ENCODE data around the gene ASCL1.

Gene ASCL1

DNA sequence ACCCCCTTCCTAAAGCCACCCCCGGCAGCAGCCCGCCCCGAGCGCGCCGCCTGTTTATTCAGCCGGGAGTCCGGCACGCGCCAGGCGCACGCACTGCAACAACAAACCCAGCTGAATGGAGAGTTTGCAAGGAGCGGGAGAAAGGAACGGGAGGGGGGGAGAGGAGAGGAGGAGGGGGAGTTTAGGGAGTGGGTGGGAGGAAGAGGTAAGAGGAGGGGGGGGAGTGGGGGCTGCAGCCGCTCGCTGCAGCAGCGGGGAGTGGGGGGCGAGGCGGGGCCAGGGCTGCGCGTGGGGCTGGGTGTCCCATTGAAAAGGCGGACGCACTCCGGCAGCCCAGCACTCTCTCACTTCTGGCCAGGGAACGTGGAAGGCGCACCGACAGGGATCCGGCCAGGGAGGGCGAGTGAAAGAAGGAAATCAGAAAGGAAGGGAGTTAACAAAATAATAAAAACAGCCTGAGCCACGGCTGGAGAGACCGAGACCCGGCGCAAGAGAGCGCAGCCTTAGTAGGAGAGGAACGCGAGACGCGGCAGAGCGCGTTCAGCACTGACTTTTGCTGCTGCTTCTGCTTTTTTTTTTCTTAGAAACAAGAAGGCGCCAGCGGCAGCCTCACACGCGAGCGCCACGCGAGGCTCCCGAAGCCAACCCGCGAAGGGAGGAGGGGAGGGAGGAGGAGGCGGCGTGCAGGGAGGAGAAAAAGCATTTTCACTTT is at the start of gene ASCL1:
TSS of gene ASCL1 (plus strand) at position 336 of the 712 bp plus-strand sequence. CDS start 571 bp downstream, outside the sequence.
- no peak for DNase-seq (ENCODE audit: low read depth)

DNA sequence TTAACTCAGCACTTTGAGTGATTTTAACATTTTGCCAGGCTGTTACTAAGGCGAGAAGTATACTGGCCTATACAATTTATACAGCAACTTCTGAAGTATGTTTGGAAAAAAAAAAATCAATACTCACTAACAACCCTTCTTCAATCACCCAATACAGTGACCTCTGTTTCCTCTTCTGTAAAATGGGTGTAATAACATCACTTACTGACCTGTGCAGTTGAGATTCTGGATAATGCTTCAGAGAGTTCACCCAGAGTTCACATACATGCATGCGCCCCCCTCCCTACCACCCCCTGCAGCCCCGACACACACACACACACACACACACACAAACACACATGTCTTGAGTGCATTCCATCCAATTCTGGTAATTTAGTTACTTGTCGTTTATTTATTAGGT is 49.6 kb upstream of the ASCL1 start:
- no peak for DNase-seq (ENCODE audit: low read depth)

DNA sequence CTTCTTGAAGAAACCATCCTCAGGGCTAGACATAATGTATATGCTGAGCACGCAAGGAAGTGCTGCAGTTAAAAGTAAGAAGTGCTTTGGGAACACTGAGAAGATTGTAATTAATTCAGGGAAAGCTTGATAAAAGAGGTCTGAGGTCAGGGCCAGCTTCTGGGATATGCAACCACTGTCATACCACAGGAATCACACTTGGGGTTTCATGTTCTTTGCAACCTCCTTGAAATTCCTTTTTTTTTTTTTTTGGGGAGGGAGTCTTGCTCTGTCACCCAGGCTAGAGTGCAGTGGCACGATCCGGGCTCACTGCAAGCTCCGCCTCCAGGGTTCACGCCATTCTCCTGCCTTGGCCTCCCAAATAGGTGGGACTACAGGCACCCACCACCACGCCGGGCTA is 47.3 kb upstream of the ASCL1 start:
- no peak for DNase-seq (ENCODE audit: low read depth)

DNA sequence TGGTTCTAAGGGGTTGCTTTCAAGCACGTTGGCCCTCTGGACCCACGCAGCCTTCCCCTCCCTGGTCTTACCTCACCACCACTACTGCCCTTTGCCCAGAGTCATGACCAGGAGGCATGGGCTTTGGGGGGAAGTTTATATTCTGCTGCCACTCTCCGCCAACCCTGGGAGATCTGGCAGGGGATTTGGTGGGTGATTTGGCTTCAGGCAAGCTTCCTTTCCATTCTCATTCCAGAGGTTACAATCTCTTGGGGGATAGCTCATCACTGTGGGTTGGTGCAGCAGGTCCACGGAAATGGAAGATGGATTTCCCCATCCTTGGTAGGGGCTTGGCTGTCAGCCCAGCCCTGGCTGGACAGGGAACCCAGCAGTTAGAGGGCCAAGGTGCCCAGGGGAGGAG is 46.7 kb upstream of the ASCL1 start:
- DNase-seq (ENCODE audit: low read depth) = no peak

DNA sequence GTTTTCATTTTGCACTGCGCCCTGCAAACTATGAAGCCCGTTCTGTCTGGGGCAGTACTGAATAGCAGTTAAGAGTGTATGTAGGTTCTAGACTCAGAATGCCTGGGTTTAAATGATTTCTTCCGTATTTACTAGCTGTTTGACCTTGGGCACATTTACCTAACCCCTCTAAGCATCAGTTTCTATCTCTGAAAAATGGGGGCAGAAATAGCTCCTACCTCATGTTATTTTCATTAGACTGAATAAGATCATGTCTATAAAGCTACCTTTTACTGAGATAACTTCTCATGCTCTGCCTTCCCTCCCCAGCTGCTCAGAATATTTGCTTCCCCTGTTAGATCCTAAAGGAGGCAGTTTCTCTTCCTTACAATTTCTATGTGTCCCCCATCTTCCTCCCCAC is 46.2 kb upstream of the ASCL1 start:
- DNase-seq (ENCODE audit: low read depth) = no peak

DNA sequence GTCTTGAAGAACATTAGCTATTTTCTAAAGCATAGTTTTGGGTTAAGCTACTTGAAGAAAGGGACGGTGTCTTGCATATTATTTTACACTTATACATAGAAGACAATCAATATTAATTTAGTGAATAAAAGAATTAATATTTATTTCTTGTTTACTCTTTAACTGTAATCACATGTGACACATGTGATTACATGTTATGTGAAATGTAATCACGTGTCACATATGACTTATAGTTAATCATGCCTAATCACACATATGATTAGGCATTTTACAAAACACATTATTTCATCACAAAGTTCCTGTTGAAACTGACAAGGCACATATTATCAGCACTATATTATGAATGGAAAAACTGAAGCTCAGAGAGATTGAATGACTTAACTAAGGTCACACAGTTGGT is 45.2 kb upstream of the ASCL1 start:
- DNase-seq (ENCODE audit: low read depth) = no peak

DNA sequence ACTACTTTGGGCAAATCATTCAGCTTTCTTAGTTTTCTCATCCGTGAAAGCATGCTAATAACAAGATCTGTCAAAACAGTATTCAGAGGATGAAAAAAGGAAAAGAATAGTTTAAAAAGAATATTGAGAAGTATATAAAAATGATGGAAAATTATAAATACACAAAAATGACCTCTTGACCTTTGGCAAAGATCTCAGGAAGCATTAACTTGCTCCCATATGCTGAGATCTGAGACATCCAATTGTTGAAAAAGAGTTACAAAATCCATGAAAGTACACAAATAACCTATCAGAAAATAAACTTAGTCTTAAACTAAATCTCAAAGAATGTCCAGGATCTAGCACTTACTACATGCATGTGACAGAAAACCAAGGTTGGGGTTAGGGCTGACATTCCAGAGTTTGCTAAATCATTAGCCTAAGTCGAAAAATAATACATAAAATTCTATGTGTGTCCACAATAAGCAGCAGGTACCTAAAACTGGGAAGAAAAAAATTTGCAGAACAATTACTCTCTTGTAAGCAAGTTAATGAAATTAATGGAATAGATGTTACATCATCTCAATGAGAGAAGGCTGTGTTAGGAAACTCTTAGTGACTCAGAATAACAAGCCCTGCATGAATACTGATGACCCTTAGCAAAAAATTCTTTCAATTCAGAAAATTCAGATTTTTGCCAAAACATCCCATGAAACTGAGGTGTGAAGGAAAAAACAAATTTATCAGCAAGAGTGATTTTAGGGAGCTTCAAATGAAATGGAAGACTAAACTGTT is 43.8 kb upstream of the ASCL1 start:
- no peak for DNase-seq (ENCODE audit: low read depth)

DNA sequence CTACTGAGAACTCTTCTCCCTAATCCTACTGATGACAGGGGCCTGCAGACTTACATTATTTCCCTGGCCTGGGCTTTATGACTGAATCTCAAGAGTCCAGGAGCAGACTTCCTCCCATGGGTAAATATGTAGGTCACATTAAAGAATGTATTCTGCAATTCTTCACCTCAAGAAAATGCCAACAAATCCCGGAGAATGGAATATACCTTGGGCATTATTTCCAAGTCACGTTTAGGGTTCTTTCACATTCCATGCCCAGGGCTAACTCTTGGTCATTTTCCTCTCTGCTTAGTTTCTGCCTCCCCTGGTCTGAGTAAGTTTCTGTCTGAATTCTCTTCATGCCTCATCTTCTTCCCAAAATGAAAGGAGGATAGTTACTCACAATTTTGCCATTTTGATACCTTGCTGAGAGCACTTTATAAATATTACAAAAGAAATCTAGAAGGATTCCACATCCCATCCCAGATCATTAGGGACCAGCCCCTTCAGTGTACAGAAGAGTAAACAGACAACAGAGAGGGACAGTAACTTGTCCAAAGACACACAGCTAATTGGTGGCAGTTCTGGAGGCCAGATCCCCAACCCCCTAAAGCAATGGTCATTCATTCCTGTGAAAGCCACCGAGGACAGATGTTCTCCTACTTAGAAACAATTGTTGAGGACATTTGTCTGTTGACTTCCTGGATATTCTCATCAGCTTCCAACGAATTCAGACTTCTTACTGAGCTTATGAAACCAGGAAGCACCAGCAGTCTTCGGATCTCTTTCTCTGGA is 41.0 kb upstream of the ASCL1 start:
- no peak for DNase-seq (ENCODE audit: low read depth)

DNA sequence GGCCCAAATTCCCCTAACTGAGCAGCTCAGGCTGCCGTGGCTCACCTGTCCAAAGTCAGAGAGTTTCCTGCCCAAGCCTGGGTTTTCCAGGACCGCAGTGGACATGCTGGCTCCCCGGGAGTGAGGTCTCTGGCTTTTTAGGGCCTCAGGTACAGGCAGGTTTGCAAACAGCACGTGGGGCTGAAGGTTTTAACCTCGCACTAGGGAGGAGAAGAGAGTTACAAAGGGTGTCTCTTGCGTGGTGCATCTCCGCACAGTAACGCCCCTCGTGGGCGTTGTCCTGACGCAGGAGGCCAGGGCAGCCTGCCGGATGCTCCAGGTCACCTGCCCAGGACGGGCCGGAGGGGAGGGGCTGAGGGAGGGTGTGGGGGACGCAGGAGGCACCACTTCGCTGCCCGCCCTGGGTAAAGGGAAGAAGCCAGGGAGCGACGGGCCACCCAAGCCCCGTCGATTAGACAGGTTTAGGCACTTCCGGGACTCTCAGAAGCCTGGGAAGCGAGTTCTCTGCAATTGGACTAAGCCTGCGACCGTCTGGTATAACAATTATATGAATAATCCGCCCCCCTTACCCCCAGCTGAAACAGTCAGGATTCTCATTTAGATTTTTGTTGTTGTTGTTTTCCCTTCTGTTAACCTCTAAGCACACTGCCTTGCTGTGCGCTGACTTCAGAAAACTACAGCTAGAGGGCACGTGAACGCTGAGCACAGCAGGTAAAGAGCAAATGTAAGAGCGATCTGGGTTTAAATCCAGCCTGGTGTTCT is 40.3 kb upstream of the ASCL1 start, which contains the start of gene PAH:
TSS of gene PAH (minus strand) at position 219 of the 762 bp plus-strand sequence. CDS start at position 105, 114 bp downstream.
- no peak for DNase-seq (ENCODE audit: low read depth)

DNA sequence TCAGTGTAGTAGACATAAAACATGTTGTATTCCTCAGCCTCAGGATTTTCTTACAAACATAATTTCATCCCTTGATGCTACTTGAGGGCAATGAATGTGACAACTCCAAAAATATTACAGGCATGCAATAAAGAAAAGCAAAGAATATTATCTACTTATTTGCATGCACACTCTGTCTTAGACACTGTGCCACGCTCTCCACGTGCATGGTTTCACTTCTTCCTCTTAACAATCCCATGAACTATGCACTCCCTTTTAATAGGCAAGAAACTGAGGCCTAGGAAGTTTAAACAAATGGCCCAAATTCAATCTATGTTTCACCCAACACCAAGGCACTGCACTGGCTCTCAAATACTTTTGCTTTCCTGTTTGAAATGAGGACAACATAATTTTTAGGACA is 38.6 kb upstream of the ASCL1 start:
- DNase-seq (ENCODE audit: low read depth) = no peak

DNA sequence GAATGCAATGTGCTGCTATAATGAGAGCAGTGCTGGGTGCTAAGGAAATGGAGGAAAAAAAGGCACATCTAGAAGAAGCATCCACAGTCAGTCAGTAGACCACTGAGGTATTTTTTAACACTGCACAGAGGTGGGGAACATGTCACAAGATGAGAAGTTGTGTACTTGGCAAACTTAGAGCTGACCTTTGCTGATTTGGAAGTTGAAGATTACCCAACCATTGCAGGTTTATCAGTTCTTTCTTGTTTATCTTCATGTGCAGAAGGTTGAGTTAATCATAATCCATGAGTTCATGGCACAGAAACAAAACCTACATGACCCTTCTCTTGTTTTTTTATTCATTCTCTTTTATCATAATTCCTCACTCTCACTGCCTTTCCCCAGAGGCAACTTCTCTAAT is 37.2 kb upstream of the ASCL1 start:
- DNase-seq (ENCODE audit: low read depth) = no peak

DNA sequence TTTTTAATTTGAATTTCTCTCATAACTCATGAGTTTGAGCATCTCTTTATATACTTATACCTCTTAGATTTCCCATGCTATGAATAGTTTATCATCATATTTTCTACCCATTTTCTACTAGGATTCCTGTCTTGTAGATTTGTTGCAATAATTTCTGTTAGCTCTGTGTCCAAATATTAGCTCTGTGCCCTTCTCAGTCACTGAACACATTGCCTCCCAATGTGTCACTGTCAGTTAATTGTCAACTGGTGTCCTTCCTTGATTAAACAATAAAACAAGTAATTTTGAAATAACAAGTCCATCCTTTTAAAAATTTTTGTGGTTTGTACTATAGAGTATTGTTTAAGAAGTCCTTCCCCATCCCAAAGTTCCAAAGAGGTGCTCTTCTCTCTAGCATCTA is 36.2 kb upstream of the ASCL1 start:
- no peak for DNase-seq (ENCODE audit: low read depth)

DNA sequence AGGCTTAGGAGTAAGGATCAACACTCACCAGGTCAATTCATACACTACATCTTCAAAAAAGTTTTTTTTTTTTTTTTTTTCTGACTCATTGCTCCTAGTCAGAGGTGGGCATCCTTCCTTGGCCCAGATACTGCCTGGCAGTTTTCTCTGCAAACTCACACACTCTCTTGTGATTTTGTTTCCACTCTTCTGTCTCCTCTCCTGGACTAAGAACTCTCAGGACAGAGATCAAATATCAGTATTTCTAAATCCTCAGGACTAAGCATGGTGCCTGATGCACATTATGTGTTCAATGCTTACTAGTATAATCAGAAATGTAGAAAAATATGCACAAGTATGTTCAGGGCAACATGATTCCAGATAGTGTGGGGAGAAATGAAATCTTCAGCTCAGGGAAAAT is 30.3 kb upstream of the ASCL1 start:
- DNase-seq (ENCODE audit: low read depth) = no peak

DNA sequence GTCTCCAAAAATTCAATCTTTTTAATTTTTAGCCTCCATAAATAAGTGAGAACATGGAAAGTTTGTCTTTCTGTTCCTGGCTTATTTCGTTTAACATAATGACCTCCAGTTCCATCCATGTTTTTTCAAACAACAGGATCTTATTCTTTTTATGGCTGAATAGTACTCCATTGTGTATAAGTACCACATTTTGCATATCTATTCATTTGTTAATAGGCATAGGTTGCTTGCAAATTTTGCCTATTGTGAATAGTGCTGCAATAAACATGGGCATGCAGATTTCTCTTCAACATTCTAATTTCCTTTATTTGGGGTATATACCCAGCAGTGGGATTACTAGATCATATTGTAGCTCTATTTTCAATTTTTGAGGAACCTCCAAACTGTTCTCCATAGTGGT is 24.3 kb upstream of the ASCL1 start:
- DNase-seq (ENCODE audit: low read depth) = no peak

DNA sequence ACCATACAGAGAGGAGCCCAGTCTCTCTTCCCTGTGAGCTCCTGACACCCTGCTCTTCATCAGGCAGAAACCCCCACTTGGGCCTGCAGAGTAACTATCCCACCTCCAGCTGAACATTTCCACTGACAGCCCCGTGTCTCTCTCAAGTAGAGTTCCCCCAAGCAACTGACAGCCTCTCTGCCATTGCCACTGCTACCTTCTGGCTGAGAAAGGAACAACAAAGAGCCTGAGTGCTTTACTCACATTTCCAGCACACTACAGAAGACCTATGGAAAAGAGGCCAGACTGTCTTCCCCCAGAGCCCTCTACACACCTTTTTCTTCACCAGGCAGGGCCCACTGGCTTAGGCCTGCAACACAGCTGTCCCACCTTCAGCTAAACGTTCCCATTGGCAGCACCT is 18.4 kb upstream of the ASCL1 start:
- no peak for DNase-seq (ENCODE audit: low read depth)

DNA sequence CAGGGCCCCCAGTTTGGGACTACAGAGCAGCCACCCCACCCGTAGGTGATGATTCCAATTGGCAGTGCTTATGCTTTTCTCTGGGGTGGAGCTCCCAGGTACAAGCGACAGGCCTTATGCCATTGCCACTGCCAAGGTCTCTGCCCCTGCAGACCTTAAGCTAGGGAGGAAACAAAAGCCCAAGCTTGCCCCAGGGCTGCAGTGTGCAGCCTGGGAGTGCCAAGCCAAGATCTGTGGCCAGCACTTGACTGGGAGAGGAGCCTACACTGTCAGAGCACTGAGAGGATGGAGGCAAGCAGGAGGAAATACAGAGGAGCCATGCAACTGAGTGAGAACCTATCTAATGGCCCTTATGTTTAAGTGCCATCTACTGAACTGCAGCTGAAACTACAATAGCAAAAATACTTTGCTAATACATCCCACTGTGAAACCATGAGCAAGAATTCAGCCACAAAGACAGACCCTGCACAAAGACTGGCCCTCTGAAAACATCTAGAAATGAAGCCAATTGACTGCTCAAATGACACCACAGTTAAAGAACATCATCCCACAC is 17.7 kb upstream of the ASCL1 start:
- no peak for DNase-seq (ENCODE audit: low read depth)

DNA sequence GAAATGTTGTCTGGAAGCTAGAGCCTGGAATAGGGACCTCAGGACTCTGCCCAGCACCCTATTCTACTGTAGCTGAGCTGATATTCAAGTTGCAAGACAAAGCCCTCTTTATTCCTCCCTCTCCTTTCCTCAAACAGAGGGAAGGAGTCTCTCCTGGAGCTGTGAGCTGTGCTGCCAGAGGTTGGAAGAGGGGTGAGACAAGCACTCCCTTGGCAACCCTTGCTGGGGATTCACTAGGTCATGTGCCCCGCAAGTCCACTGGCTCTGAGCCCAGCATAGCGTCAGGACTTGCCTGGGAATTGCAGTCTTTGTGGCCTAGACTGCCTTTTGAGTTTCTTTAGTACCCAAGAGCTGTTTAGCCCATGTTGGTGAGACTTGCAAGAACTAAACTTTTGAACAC is 11.4 kb upstream of the ASCL1 start:
- no peak for DNase-seq (ENCODE audit: low read depth)

DNA sequence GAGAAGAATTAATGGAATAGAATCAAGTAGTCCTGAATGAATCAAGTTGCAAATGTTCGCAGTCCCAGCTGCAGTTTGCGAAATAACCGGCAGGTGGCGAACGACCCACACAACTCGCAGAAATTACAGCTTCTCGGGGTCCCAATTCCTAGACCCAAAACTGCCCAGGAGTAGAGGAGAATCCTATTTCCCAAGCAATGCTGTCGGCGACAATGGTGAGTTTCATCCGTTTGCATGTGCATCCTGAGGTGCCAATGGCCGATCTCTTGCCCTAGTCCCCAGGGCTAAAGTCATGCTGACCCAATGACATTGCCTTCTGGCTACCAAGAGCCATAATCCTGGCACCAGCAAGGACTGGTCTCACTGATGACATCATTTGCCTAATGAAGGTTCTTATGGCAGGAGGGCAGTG is 8.5 kb upstream of the ASCL1 start:
- DNase-seq (ENCODE audit: low read depth) = peak; percentile 41

DNA sequence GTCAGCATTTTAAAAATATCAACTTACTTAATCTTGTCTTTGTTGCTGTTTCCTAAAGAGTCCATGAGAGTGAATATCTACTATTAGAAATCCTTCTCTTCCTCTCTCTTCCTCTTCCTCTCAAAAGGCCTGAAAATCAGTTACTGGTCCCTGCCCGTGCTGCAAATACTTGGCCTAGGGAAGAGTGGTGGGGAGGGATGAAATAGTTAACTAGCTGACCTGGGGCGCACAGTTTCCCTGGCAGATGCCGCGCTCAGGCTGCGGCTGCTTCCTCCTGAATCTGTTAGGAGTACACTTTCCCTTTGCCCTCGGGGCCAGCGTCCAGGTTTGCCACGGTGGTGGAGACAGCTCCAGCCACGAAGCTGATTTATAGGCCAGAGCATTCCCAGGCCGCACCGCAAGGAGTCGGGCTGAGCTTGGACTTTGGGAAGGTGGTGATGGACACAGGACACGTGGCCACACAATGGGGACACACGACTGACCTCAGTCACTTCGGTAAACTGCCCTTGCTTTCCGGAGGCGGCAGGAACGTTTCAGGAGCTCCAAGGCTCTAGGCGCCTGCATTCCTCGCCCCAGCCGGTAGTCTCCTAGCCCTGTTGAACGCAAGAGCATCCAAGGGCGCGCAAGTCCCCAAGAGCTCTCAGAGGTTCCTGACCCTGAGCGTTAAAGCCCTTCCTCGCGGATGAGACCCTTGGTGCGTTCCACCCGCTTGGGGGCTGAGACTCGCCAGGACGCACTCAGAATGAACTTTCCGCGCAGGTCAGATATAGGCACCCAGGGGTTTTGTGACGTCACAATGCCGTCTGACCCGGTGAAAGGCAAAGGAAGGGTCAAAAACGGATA is 7.1 kb upstream of the ASCL1 start:
- DNase-seq (ENCODE audit: low read depth) = no peak

DNA sequence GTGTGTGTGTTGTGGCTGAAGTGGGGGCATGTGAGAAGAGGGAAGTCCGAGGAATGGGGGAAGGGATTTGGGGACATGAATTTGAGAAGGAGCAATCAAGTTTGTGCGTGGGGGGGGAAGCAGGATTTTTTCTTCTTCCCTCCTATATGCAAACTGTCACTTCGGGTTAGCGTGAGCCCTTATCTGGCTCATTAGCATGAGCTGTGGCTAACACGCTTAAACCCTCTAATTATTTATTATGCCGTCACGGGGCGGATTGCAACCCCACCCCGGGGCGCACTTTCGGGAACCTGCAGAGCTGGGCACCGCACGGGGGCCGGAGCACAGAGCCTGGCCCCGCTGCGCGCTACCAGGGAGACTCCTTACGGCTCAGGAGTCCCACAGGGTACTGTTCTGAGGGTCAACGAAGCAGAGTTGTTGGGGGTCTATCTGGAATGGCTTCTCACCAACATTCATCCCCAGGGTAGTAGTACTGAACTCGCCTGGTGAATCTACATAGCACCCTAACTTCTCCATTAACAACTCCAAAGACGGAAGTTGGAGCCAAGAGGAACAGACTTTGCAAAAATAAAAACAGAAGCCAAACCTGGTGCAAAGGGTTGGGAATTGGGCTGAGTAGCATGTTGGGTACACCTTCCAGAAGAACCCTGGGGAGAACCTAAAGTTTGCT is 6.4 kb upstream of the ASCL1 start:
- no peak for DNase-seq (ENCODE audit: low read depth)

Data from ELR (cell line).